Fibroblast of pulmonary artery (primary cell): Measurements from ENCODE around the gene RBM26.

Experiments used
- DNase-seq: peaks from one replicate; pipeline ENCODE4 v3.0.0-alpha.2; 2010; ENCODE audit warnings: low read depth
- H3K4me3 ChIP-seq: replicated peaks from 2 replicates; pipeline ENCODE4 v1.5.1; 2011; ENCODE audit warnings: low read depth, mild to moderate bottlenecking, control low read depth, low read length, moderate library complexity
- CTCF ChIP-seq: IDR thresholded peaks from 2 replicates; pipeline ENCODE4 v1.5.1; 2011; ENCODE audit warnings: mild to moderate bottlenecking, control low read depth, low read length, inconsistent platforms; ENCODE audit errors: missing control alignments

Gene RBM26

GRCh38 chr13:79389026-79389425 is 17.0 kb downstream of the RBM26 start:
- no peak for DNase-seq
- no peak for TF ChIP-seq CTCF
- H3K4me3 ChIP-seq, result no peak overlapping the region

- H3K4me3 ChIP-seq, result no peak overlapping the region
- no peak for TF ChIP-seq CTCF
These were observed 18.2 kb downstream of the RBM26 start for GRCh38 chr13:79387853-79388252.

GRCh38 chr13:79386125-79386826 is 19.8 kb downstream of the RBM26 start:
- H3K4me3 ChIP-seq, result no peak overlapping the region
- TF ChIP-seq CTCF, result no peak
- DNase-seq, result no peak

More at GRCh38 chr13:79387853-79388252, 18.2 kb downstream of the RBM26 start:
- DNase-seq, result no peak

- peak; percentile 38 for DNase-seq
- TF ChIP-seq CTCF, result no peak
- H3K4me3 ChIP-seq, result no peak overlapping the region
These were observed 20.4 kb downstream of the RBM26 start for GRCh38 chr13:79385694-79386093.

GRCh38 chr13:79384022-79384610 is 21.9 kb downstream of the RBM26 start:
- DNase-seq, result no peak
- TF ChIP-seq CTCF, result no peak

GRCh38 chr13:79382545-79383275 is 23.3 kb downstream of the RBM26 start:
- H3K4me3 ChIP-seq, result no peak overlapping the region
- no peak for DNase-seq
- no peak for TF ChIP-seq CTCF

More at GRCh38 chr13:79384022-79384610, 21.9 kb downstream of the RBM26 start:
- no peak overlapping the region for H3K4me3 ChIP-seq
